Kasumi-1 (cell line): ENCODE results near the gene AP3S1.
"Not testable (repeated sequence)": the region's sequence is repeated elsewhere in the genome, so short reads cannot be mapped to it uniquely, and the experiment has no call there.

ENCODE experiments used
- DNase-seq, 2 experiments: peaks; one replicate each; lab custom pipeline; 2025; lab: John Stamatoyannopoulos, UW

The AP3S1 gene

DNA sequence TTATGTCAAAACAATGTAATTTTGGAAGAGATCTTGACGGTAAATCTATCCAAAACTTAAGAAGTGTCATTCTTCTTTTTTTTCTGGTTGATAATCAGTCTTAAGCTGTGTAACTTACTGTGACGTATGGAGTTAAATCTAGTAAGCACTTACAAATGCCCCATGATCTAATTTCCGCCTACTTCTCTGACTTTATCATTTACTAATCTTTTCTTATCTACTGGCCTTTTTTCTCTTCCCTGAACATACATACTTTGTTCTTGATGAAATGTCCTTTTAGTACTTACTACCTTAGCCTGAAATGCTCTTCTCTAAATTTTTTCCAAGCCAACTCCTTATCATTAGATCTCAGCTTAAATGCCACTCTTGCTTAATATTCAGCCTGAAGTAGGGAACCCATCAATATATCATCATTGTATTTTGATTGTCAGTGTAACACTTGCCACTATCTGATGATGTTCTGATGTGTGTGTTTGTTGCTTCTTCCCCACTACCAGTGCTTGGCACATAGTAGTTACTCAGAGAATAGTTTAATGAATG, 27.6 kb downstream of the AP3S1 start:
- DNase-seq = no peak

DNA sequence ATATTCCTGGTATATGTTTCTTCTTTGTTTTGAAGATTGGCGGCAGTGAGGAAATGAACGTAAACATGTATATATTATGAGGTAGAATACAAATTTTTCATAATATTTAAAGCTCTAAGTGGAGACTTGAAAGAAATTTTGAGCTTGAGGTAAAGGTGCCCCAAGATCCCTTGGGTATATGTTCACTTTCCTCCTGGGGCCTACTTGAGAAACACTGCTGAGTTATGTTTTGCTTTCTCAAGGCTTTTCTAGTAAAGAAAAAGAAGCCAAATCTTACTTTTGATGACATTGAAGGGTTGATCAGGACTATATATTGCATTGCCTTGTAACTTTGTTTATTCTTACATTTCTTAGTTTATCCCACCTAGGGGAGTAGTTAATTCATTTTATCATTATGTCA, 30.7 kb downstream of the AP3S1 start:
- no peak for DNase-seq

DNA sequence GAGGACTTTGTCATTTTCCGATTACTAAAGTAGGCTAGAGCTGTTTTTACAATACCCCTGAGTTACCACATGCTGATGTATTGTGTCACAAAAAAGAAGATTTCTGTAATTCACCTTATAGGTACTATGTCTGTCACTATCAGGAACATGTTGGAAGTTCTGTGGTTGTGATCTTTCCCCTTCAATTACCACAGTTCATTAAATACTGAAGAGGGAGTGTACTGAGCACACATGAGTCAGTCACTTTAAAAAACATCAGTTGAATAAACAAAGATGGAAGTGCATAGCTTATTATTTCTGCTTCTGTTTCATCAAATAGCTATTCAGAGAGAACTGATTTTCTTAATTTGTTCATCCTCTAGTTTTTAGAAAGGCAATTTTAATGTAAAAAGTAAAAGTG, 31.7 kb downstream of the AP3S1 start:
- DNase-seq = no peak

DNA sequence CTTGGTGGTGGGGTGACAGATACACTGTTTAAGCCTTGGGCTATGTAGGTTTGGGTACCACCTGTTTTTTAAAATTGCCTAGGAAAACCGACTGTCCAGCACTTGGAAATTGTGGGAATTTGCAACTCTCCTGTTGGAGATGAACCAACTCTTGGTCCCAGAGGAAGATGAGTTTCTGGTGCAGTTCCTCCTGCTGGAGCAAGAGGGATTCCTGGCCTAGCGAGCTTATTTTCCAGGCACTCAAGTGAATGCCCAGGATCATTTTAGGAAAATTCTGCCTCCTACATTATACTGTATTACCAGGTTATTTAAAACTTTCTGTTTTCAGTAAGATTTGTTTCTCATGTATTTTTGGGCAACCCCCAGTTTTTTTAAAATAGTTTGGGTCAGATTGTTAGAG, 33.7 kb downstream of the AP3S1 start:
- no peak for DNase-seq

DNA sequence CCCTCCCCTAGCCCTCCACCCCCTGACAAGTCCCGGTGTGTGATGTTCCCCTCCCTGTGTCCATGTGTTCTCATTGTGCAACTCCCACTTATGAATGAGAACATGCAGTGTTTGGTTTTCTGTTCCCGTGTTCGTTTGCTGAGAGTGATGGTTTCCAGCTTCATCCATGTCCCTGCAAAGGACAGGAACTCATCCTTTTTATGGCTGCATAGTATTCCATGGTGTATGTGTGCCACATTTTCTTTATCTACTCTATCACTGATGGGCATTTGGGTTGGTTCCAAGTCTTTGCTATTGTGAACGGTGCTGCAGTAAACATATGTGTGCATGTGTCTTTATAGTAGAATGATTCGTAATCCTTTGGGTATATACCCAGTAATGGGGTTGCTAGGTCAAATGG, 35.6 kb downstream of the AP3S1 start:
- not testable (repeated sequence) for DNase-seq

DNA sequence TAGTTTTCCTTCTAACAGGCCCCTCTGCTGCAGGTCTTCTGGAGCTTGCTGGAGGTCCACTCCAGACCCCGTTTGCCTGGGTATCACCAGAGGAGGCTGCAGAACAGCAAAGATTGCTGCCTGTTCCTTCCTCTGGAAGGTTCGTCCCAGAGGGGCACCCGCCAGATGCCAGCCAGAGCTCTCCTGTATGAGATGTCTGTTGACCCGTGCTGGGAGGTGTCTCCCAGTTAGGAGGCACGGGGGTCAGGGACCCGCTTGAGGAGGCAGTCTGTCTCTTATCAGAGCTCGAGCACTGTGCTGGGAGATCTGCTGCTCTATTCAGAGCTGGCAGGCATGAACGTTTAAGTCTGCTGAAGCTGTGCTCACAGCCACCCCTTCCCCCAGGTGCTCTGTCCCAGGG, 40.7 kb downstream of the AP3S1 start:
- not testable (repeated sequence) for DNase-seq

DNA sequence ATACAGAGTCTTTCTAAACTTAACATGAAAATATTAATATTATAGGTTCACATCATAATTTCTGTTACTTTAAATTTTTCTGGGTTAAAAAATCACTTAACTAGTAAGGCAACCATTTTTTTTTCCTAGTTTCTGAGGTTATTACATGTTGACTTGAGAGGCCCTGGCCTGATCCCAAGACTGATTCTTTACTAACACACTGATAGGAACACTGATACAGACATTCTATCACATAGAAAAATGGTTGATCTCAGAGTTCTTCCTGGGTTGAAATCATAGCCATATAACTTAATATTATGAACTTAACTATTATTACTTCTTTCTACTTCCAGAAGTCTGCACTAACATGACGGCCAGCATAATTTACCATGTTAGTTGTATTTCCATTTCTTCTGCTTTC, 43.0 kb downstream of the AP3S1 start:
- no peak for DNase-seq

DNA sequence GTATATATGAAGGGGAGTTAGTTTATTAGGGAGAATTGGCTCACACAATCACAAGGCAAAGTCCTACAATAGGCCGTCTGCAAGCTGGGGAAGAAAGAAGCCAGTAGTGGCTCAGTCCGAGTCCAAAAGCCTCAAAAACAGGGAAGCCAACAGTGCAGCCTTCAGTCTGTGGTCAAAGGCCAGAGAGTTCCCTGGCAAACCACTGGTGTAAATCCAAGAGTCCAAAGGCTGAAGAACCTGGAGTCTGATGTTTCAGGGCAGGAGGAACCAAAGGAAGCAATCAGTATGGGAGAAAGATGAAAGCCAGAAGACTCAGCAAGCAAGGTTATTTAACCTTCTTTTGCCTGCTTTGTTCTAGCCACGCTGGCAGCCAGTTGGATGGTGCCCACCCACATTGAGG, 43.5 kb downstream of the AP3S1 start:
- DNase-seq = not testable (repeated sequence)

DNA sequence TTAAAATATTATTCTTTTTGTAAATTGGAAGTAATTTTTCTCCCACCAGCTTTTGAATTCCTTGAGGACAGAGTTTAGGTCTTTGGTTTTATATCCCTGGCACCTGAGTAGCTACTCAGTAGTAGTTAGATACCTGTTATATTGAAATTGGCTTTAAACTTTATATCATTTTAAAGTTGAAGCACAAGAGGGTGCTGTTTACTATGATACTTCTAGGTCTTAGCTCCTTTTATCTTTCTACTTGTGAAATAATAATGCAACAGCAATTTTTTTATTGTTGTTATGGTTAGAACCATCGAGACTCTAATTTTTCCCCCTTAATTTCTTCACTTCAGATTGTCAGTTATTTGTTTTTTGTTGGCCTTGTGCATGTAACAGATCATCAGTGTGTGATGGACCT, 46.3 kb downstream of the AP3S1 start:
- peak; percentile 51 to 64 for DNase-seq

DNA sequence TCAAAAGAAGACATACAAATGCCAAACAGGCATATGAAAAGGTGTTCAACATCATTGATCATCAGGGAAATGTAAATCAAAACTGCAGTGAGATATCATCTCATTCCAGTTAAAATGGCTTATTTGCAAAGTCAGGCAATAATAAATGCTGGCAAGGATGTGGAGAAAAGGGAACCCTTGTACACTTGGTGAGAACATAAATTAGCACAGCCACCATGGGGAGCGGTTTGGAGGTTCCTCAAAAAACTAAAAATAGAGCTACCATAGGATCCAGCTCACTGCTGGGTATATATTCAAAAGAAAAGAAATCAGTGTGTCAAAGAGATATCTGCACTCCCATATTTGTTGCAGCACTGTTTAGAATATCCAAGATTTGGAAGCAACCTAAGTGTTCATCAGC, 50.3 kb downstream of the AP3S1 start:
- DNase-seq = peak in 1 of 2 experiments; percentile 4

DNA sequence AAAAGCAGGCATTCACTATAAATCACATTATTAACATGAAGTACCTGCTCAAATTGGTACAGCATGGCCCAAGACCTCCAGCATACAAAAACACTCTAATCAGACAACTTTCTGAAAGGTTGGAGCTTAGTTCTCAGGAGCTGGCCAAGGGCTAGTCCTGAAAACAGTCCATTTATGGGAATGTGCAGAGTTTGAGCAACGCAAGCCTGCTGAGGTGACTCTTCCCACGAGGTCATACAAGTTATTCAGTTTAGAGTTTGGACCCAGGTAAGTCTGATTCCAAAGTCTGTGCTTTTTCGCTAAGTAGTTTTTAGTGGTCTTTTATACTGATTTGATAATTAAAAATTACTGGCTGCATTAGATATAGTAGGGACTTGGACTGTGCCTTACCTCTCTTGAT, 52.6 kb downstream of the AP3S1 start:
- DNase-seq = no peak

DNA sequence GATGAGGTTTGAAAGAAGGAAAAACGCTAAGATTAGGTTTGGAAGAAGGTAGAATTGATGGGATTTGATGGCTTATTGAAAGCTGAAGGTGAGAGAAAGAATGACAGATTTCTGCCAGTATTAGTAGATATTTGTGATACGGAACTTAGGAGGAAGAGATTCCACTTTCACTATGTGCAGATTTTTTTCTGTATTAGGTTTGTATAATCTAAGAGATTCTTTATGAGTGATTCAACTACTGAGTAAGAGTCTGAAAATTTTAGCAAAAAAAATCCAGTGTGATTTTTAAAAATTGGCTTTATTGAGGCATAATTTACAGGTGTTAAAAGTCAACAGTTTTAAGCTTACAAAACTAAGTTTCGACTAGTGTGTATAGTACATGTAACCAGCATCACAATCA, 54.1 kb downstream of the AP3S1 start:
- DNase-seq = no peak

DNA sequence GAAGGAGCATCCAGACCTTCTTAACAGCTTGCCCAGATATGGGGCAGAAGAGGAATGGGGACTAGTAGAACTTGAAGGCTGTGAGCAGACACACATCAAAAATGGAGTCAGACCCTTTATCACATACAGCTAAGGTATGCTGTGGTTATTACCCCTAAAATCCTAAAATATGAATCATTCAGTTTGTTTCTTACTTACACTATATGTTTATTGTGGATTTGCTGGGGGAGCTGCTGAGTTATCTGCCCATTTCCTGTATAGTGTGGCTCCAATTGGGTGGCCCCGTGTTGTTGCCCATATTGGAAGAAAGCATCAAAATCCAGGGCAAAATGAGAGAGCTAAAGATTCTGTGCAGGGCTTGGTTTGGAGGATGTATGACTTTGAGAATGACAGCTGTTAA, 56.9 kb downstream of the AP3S1 start:
- no peak for DNase-seq

DNA sequence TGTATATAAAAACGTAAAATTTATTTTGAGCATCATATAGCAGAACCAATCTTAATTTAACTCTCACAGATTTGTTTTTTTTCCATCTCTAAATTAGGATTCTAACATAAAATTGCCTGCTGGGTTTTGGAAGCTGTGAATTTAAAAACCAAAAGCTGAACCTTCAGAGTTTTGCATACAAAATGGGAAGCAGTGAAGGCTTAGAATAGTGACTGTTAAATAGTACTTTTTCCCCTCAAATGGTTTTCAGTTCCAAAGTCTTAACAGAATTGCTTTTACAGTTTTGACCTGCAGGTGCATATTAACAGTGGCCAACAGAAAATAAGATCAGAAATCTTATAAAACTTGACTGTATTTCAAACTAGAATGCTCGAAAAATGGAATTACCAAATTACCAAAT, 65.4 kb downstream of the AP3S1 start:
- DNase-seq = no peak

DNA sequence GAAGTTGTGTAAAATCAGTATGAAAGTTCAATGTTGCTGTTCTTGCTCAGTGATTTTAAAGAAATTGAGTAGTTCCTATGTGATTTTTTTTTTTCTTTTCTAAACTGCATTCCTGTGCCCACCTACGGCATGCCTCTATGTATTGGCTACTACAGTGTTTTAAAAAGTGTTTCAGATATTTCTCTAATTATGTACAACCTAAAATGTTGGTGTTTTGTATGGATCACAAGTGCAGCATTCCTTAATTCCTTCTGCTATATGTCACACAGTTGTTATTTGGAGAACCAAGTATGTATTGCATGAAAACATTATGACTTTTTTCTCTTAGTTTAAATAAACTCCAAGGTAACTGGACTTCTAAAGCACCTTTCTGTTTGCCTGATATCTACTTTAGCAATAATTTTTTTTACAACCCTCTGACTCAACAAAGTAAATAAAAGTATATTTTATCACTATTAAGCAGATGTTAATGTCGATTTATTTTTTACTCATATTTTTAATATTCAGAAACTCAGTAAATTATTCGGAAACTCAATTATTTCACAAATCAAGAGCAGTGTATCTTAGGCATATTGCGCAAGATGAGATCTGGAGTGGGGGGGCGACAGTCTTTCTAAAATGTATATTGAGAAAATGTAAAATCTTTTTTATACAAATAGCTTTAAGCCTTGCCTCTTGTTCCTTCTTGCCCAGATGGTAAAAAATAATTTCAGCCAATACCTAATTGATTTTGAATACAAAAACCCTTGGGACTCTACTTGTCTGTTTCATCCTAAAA, 72.1 kb downstream of the AP3S1 start:
- DNase-seq = not testable (repeated sequence)

DNA sequence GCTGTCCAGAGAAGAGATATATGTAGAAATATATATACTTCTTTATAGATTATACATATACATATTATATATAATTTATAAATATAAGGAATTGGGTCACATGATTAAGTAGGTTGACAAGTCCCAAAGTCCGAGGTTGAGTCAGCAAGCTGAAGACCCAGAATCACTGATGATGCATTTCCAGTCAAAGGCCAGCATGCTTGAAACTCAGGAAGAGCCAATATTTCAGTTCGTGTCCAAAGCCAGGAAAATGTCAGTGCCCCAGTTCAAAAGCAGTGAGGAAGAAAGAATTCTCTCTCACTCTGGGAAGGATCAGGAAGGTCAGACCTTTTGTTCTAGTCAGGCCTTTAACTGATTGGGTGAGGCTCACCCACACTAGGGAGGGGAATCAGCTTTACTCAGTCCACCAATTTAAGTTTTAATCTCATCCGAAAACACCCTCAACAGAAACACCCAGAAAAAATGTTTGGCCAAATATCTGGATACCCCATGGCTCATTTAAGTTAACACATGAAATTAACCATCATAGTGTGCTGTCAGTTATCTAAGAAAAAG, 78.5 kb downstream of the AP3S1 start:
- no peak for DNase-seq

DNA sequence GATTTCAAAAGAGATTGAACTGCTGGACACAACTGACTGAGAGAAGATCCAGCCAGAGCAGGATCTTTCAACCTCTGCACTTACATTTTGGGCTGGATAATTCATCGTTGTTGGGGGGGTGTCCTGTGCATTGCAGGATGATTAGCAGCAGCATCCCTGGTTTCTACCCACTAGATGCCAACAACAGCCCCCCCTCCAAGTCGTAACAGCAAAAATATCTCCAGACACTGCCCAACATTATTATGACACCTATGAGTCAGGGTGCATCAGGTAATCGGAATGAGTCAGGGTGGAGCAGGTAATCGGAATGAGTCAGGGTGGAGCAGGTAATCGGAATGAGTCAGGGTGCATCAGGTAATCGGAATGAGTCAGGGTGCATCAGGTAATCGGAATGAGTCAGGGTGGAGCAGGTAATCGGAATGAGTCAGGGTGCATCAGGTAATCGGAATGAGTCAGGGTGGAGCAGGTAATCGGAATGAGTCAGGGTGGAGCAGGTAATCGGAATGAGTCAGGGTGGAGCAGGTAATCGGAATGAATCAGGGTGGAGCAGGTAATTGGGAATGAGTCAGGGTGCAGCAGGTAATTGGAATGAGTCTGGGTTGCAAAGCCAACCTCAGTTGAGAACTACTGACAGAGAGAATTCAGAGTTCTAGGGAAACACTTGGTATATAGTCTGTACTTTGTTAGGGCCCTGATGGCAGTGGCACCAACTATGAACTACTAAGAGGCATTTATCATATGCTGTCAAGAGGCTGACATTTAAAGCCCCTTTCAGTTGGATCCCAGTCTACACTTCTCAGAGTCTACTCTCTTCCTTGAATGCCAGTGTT, 87.1 kb downstream of the AP3S1 start:
- not testable (repeated sequence) for DNase-seq

DNA sequence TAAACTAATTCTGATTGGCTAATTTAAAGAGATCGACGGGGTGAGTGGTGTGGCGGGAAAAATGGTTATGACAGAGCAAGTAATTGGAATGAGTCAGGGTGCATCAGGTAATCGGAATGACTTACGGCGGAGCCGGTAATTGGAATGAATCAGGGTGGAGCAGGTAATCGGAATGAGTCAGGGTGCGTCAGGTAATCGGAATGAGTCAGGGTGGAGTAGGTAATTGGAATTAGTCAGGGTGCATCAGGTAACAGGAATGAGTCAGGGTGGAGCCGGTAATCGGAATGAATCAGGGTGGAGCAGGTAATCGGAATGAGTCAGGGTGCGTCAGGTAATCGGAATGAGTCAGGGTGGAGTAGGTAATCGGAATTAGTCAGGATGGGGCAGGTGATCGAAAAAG, 88.4 kb downstream of the AP3S1 start:
- not testable (repeated sequence) for DNase-seq

DNA sequence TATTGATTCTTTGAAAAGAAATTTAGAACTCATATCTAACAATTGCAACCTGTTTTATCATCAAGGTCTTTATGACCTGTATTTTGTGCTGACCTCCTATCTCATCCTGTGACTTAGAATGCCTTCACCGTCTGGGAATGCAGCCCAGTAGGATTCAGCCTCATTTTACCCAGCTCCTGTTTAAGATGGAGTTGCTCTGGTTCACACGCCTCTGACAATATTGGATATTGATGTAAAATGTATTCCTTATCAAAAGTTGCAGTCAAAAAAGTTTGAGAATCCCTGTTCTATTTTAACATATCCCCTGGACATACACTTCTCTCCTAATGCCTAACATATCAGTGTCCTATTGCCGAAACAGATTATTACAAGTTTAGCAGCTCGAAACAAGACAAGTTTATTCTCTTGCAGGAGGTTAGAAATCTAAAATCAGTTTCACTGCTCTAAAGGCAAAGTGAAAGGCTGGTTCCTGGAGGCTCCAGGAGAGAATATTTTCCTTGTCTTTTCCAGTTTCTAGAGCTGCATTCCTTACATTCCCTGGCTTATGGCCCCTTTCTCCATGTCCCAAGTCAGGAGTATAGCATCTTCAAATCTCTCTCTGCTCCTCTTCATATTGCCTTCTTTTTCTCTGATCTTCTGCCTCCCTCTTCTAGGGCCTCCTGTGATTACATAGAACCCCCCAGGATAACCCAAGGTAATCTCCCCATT, 89.0 kb downstream of the AP3S1 start:
- no peak for DNase-seq

DNA sequence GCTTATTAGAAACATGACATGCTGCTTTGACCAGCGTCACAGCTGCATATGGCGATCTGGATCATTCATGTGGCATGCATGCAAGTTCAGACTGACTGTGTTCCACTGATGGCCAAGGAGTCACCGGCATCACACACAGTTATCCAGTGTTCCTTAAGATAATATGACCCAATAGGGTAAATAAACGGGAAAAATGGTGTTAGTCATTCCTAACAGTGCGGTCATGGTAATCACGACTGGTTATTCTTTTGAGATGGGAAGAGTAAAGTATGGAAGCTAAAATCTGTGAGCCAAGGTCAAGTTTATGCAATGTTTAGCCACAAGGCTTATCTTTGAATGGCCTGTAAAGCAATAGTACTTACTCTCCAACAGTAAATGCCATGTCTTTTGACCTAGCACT, 91.3 kb downstream of the AP3S1 start:
- DNase-seq = no peak

DNA sequence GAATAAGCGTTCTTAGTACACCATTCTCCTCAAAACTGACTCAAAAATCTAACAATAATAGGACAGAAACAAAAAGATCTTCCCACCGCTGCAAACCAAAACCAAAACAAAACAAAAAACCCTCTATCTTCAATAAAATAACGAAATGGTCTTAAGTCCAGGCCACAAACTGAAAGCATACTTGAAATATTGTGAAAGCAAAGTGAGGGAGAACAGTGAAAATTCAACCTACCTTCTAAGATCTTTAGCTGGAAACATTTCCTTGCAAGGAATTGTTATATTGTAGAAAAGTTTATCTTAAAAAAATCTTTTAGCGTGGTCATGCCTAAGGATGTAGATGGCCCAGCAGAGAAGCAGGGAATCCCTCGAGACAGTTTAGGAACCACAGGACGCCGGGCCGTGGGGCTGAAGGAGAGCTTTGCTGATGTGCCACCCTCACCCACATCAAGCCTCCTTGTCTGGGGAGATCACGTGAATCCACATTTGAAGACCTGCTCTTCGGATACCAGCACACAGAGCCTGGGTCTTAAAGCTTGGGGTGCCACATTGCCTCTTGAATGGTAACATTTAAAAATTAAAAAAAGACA, 92.7 kb downstream of the AP3S1 start:
- no peak for DNase-seq

DNA sequence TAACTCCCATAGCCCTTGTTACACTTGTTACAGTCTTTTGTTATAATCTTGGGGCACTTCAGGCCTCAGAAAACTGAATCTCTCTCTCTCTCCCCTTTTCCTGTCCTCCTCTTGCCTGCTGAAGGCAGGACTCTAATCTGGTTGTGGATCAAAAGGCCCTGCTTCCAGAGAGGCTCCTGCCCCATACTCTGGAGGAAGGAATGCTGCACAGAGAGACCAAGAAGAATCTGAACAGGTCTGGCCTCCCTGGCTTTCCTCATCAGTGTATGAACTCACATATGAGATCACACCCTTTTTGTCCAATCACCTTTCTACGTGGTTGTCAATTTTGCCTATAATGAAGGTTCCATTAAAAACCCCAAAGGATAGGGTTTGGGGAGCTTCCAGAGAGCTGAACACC, 94.3 kb downstream of the AP3S1 start:
- no peak for DNase-seq
